ENCODE measurements around the gene OR1F1.

The OR1F1 gene

DNA sequence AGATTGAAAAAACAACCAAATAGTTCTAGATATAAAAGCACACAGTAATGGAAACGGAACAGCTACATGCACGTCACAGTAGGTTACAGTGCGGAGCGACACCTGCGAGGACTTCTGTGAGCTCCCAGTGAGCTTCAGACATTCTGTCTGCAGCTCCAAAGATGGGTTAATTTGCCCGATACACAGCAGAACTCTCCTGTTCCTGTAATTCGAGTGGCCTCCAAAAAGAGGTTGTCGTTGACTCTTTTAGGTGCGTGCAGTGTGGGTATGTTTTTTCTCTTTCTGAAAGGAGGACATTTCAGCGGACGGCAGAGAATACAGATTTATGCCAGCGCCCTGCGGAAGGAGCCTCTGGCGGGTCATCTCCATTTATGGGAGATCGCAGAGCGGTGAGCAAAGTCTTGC, 2.9 kb downstream of the OR1F1 start:
- TF ChIP-seq YY1 (IDR thresholded peaks at IDR 0.05; ENCODE audit: low read depth) (no peak), NFIC (IDR thresholded peaks at IDR 0.05) (no peak), FOXM1 (IDR thresholded peaks at IDR 0.05; ENCODE audit: borderline replicate concordance, low read depth) (no peak), TEAD4 (IDR thresholded peaks at IDR 0.05) (no peak), EP300 (IDR thresholded peaks at IDR 0.05; ENCODE audit: borderline replicate concordance) (no peak), TAF1 (IDR thresholded peaks at IDR 0.05; ENCODE audit: low read depth) (no peak), TCF12 (IDR thresholded peaks at IDR 0.05; ENCODE audit: low read depth) (no peak), CEBPB (IDR thresholded peaks at IDR 0.05) (no peak), ZBTB7A (IDR thresholded peaks at IDR 0.05; ENCODE audit: low read depth) (no peak), CREB1 (IDR thresholded peaks at IDR 0.05; ENCODE audit: low read depth) (no peak), RAD21 (IDR thresholded peaks at IDR 0.05; ENCODE audit: low read depth) (no peak), EGR1 (IDR thresholded peaks at IDR 0.05) (no peak)
- TF ChIP-seq, protein P1, sequence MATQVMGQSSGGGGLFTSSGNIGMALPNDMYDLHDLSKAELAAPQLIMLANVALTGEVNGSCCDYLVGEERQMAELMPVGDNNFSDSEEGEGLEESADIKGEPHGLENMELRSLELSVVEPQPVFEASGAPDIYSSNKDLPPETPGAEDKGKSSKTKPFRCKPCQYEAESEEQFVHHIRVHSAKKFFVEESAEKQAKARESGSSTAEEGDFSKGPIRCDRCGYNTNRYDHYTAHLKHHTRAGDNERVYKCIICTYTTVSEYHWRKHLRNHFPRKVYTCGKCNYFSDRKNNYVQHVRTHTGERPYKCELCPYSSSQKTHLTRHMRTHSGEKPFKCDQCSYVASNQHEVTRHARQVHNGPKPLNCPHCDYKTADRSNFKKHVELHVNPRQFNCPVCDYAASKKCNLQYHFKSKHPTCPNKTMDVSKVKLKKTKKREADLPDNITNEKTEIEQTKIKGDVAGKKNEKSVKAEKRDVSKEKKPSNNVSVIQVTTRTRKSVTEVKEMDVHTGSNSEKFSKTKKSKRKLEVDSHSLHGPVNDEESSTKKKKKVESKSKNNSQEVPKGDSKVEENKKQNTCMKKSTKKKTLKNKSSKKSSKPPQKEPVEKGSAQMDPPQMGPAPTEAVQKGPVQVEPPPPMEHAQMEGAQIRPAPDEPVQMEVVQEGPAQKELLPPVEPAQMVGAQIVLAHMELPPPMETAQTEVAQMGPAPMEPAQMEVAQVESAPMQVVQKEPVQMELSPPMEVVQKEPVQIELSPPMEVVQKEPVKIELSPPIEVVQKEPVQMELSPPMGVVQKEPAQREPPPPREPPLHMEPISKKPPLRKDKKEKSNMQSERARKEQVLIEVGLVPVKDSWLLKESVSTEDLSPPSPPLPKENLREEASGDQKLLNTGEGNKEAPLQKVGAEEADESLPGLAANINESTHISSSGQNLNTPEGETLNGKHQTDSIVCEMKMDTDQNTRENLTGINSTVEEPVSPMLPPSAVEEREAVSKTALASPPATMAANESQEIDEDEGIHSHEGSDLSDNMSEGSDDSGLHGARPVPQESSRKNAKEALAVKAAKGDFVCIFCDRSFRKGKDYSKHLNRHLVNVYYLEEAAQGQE (IDR thresholded peaks at IDR 0.05; ENCODE audit: low read depth), result no peak
- TF ChIP-seq, protein P2, sequence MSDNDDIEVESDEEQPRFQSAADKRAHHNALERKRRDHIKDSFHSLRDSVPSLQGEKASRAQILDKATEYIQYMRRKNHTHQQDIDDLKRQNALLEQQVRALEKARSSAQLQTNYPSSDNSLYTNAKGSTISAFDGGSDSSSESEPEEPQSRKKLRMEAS (IDR thresholded peaks at IDR 0.05), result no peak
- TF ChIP-seq, protein P3, sequence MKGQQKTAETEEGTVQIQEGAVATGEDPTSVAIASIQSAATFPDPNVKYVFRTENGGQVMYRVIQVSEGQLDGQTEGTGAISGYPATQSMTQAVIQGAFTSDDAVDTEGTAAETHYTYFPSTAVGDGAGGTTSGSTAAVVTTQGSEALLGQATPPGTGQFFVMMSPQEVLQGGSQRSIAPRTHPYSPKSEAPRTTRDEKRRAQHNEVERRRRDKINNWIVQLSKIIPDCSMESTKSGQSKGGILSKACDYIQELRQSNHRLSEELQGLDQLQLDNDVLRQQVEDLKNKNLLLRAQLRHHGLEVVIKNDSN (IDR thresholded peaks at IDR 0.05), result no peak

DNA sequence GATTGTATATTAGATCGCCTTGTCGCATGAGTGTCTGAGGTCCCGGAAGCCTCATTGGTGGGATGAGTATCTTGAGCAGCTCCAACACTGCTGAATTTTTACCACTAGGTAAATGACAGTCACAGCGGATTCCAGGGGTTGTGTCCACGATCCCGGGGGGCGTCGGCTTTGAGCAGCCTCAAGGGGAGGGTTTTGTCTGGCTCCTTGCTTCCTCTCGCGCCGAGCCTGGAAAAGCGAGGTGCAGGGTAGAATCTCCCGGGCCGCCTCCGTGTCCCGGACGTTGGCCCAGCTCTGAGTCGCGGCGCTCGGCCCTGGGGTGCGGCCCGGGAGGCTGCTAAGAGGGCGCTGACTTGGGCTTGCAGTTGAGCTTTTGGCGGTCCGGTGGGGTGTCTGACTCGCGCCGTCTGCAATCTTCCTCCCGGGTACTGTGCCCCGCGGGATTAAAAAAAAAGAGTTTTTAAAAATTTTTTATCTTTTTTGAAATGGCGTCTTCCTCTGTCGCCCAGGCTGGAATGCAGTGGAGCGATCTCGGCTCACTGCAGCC, 4.5 kb downstream of the OR1F1 start:
- TF ChIP-seq RAD21 (IDR thresholded peaks at IDR 0.05; ENCODE audit: low read depth) (no peak), TAF1 (IDR thresholded peaks at IDR 0.05; ENCODE audit: low read depth) (no peak), NFIC (IDR thresholded peaks at IDR 0.05) (no peak)

DNA sequence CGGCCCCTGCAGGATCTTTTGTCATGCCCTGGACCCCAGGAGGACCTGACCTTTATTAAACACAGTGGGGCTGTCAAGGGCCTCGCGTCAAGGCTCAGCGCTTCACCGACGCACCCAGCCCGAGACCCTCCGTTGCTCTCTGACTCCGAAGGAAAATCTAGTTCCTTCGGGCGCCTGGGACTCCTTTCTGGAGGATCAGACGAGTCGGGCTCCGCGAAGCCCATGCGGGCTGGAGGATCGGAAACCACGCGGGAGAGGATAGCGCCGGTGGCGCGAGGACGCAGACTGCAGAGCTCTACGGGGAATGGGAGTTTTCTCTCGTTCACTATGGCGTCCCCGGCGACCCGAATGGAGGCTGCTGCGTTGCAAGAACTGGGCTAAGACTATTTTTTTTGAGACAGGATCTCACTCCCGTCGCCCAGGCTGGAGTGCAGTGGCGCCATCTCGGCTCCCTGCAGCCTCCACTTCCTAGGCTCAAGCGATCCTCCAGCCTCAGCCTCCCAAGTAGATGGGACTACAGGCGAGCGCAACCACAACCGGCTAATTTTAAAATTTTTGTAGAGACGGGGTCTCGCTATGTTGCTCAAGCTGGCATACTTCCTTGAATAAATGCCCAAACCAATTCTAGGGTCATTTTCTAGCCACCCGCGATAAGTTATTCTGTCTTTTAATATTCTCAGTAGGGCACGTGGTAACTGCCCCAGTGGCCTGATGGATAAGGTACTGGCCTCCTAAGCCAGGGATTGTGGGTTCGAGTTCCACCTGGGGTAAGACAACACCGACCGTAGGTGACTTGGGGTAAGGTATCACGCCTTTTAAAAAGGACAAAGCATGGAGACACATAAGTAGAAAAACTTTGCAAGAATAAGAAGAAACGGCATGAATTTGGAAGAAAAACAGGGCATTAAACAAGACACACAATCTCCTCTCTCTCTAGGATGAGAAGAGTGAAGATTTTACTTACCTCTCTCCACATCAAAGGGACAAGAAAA, 5.5 kb downstream of the OR1F1 start:
- TF ChIP-seq EGR1 (IDR thresholded peaks at IDR 0.05) (no peak), TCF12 (IDR thresholded peaks at IDR 0.05; ENCODE audit: low read depth) (no peak), RAD21 (IDR thresholded peaks at IDR 0.05; ENCODE audit: low read depth) (no peak), ZBTB7A (IDR thresholded peaks at IDR 0.05; ENCODE audit: low read depth) (no peak), TEAD4 (IDR thresholded peaks at IDR 0.05) (no peak), FOXM1 (IDR thresholded peaks at IDR 0.05; ENCODE audit: borderline replicate concordance, low read depth) (no peak), EP300 (IDR thresholded peaks at IDR 0.05; ENCODE audit: borderline replicate concordance) (no peak), CEBPB (IDR thresholded peaks at IDR 0.05) (no peak), CREB1 (IDR thresholded peaks at IDR 0.05; ENCODE audit: low read depth) (no peak)
- TF ChIP-seq, protein P3 (IDR thresholded peaks at IDR 0.05), result no peak
- TF ChIP-seq, protein P1 (IDR thresholded peaks at IDR 0.05; ENCODE audit: low read depth), result no peak
- TF ChIP-seq, protein P2 (IDR thresholded peaks at IDR 0.05), result no peak

DNA sequence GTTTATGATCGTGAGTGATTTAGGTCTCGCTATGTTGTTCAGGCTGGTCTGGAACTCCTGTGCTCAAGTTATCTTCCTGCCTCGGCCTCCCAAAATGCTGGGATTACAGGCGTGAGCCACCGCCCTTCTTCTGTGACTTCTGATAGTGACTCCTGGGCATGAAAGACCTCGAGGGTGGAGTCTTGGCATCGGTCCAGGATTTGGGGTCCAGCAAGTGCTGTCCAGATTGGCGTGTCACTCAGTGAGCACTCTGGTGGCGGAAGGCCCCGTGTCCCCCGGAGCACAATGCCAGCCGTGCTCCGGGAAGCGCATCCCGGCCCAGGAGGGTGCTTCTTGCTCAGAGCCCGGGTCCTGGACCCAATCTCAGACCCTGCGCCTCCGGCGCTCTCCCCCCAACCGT, 6.8 kb downstream of the OR1F1 start:
- no peak for TF ChIP-seq TAF1 (IDR thresholded peaks at IDR 0.05; ENCODE audit: low read depth)

DNA sequence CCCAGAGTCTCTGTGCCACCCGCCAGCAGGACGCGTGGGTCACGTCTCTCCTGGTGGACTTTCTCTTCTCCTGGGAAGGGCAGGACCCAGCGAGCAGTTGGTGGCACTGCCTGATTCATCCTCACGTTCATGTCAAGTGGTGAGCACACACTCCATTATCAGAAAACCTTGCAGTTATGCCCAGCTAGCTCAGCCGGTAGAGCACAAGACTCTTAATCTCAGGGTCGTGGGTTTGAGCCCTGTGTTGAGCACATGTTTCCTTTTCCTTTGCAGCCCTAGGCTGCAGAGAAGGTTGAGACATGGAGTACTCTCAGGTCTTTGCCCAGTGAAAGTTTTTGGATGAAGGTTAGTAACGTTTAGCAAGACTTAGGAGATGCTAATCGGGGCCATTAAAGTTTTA, 8.0 kb downstream of the OR1F1 start:
- TF ChIP-seq FOXM1 (IDR thresholded peaks at IDR 0.05; ENCODE audit: borderline replicate concordance, low read depth) (no peak), EP300 (IDR thresholded peaks at IDR 0.05; ENCODE audit: borderline replicate concordance) (no peak), TEAD4 (IDR thresholded peaks at IDR 0.05) (no peak), CEBPB (IDR thresholded peaks at IDR 0.05) (no peak), NFIC (IDR thresholded peaks at IDR 0.05) (no peak), CREB1 (IDR thresholded peaks at IDR 0.05; ENCODE audit: low read depth) (no peak), YY1 (IDR thresholded peaks at IDR 0.05; ENCODE audit: low read depth) (no peak), TAF1 (IDR thresholded peaks at IDR 0.05; ENCODE audit: low read depth) (no peak), TCF12 (IDR thresholded peaks at IDR 0.05; ENCODE audit: low read depth) (no peak), ZBTB7A (IDR thresholded peaks at IDR 0.05; ENCODE audit: low read depth) (no peak), RAD21 (IDR thresholded peaks at IDR 0.05; ENCODE audit: low read depth) (no peak), EGR1 (IDR thresholded peaks at IDR 0.05) (no peak)
- TF ChIP-seq, protein P2 (IDR thresholded peaks at IDR 0.05), result no peak
- TF ChIP-seq, protein P1 (IDR thresholded peaks at IDR 0.05; ENCODE audit: low read depth), result no peak
- TF ChIP-seq, protein P3 (IDR thresholded peaks at IDR 0.05), result no peak
